ENCODE data around the gene SCO2. TPM values are rescaled to one million over a fixed set of nuclear protein-coding genes. Genes with fewer than 3 reads are reported as not detected.

SCO2 gene
- total RNA-seq, 4 donors from 2014 or later = 1.5 to 10.7 (median 8.3) TPM

GRCh38 chr22:50550395-50550794 lies 25.0 kb upstream of the SCO2 start:
- TF ChIP-seq, protein P1, sequence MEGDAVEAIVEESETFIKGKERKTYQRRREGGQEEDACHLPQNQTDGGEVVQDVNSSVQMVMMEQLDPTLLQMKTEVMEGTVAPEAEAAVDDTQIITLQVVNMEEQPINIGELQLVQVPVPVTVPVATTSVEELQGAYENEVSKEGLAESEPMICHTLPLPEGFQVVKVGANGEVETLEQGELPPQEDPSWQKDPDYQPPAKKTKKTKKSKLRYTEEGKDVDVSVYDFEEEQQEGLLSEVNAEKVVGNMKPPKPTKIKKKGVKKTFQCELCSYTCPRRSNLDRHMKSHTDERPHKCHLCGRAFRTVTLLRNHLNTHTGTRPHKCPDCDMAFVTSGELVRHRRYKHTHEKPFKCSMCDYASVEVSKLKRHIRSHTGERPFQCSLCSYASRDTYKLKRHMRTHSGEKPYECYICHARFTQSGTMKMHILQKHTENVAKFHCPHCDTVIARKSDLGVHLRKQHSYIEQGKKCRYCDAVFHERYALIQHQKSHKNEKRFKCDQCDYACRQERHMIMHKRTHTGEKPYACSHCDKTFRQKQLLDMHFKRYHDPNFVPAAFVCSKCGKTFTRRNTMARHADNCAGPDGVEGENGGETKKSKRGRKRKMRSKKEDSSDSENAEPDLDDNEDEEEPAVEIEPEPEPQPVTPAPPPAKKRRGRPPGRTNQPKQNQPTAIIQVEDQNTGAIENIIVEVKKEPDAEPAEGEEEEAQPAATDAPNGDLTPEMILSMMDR (IDR thresholded peaks at IDR 0.05; ENCODE audit: low read depth) = no peak

DNA sequence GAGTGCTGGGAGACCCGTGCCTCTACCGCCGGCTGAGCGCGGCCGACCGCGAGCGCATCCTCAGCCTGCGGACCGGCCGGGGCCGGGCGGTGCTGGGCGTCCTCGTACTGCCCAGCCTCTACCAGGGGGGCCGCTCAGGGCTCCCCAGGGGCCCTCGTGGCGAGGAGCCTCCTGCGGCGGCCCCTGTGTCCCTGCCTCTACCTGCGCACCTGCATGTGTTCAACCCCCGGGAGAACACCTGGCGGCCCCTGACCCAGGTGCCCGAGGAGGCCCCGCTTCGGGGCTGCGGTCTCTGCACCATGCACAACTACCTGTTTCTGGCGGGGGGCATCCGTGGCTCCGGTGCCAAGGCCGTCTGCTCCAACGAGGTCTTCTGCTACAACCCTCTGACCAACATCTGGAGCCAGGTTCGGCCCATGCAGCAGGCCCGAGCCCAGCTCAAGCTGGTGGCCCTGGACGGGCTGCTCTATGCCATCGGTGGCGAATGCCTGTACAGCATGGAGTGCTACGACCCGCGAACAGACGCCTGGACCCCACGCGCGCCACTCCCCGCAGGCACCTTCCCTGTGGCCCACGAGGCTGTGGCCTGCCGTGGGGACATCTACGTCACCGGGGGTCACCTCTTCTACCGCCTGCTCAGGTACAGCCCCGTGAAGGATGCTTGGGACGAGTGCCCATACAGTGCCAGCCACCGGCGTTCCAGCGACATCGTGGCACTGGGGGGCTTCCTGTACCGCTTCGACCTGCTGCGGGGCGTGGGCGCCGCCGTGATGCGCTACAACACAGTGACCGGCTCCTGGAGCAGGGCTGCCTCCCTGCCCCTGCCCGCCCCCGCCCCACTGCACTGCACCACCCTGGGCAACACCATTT lies 23.8 kb upstream of the SCO2 start:
- TF ChIP-seq, protein P1 (IDR thresholded peaks at IDR 0.05; ENCODE audit: low read depth) = no peak

GRCh38 chr22:50548040-50548920 lies 22.9 kb upstream of the SCO2 start:
- TF ChIP-seq, protein P1 (IDR thresholded peaks at IDR 0.05; ENCODE audit: low read depth) = no peak

DNA sequence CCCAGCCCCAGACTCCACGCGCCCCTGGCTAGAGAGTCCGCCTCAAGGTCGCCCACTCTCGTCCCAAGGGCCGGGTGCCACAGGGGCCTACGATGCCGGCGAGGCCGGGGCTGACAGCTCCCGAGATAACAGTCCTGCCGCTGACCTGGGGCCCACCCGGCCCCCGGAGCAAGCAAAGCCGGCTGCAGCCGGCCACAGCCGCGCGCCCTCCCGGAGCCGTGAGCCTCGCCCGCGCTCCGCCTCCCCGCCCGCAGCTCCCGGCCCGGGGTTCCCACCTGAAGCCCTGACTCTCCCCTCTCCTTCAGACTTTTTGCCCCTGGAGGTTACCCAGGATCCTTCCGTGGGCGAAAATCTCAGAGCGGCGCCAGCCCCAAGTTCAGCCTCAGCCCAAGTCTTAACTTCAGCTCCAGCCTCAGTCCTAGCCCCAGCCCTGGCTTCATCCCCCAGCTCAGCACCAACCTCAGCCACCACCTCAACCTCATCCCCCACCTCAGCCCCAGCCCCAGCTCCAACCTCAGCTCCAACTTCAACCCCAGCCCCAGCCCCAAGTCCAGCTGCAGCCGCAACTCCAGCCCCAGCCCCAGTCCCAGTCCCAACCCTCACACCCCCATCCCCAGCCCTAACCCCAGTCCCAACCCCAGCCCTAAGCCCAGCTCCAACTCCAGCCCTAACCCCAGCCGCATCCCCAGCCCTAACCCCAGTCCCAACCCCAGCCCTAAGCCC lies 22.0 kb upstream of the SCO2 start:
- TF ChIP-seq, protein P1 (IDR thresholded peaks at IDR 0.05; ENCODE audit: low read depth) = no peak

DNA sequence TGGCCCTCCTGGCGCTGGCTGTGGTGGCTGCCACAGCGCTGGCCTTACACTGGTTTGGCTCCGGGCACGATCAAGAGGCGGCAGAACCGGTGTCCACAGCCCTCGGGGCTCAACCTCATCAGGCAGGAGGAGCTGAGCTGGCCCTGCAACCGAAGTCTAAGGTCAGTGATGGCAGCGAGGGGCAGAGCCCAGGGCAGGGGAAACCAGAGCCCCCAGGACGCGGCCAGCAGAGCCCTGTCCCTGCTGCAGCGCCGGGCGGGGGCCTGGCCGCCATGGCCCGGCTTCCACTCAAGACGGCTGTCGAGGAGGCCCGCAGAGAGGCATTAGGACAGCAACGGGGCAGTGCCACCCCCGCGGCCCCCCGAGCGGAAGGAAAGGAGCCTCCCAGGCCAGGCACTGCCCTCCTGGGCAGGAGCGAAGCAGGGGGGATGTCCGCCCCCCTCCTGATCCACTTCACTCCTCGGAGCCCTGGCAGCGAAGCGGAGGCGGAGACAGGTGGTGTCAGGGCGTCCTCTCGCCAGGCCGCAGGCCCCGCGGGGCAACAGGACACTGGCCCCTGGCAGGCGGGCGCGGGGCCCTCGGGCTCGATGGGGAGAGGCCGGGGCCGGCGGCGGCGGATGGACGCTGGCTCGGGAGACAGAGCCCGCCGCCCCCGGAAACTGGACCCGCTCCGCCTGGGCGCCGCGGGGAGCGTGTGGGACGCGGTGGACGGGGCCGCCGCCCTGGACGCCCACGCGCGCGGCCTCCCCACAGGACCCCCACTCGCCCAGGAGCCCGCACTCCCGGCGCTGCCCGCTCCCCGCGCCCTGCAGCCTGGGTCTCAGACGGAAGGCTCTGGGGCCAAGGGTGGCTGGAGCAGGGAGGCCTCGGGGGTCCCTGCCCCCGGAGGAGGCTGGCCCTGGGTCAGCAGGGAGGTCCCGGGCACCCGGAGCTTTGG lies 21.2 kb upstream of the SCO2 start:
- TF ChIP-seq, protein P1 (IDR thresholded peaks at IDR 0.05; ENCODE audit: low read depth) = no peak

- TF ChIP-seq, protein P1 (IDR thresholded peaks at IDR 0.05; ENCODE audit: low read depth) = no peak
These were observed 20.3 kb upstream of the SCO2 start, which contains the start of gene KLHDC7B for GRCh38 chr22:50545522-50546325. TSS of gene KLHDC7B (plus strand) at chr22:50545899. CDS start at chr22:50546244, 345 bp downstream.

Data from subcutaneous adipose tissue (tissue), 4 donors.